Right lobe of liver (tissue), 4 donors: ENCODE results near the gene FGB.

Experiments used
- POLR2A ChIP-seq: fragments of 450-650 bp; IDR thresholded peaks from one replicate; pipeline ENCODE4 v1.6.1; 2017; ENCODE audit warnings: antibody characterized with exemption, mild to moderate bottlenecking
- TF ChIP-seq, protein P1 (sequence below), 4 donors: fragments of 200-600 bp in 3 of 4; fragments of 450-650 bp in 1 of 4; IDR thresholded peaks; one replicate each; pipeline versions ENCODE4 v1.5.1 to v1.8.0; 2016 to 2022; ENCODE audit warnings: antibody characterized with exemption in 4 of 4, mild to moderate bottlenecking in 2 of 4
- donor health status: DM: no; HTN: no; CAD: no.
- donor health status: DM: no; HTN: no; CAD: no.
- donor health status: DM: no; HTN: yes; CAD: no.

GRCh38 chr4:154574311-154574710, 11.5 kb downstream of the FGB start:
- TF ChIP-seq, protein P1, sequence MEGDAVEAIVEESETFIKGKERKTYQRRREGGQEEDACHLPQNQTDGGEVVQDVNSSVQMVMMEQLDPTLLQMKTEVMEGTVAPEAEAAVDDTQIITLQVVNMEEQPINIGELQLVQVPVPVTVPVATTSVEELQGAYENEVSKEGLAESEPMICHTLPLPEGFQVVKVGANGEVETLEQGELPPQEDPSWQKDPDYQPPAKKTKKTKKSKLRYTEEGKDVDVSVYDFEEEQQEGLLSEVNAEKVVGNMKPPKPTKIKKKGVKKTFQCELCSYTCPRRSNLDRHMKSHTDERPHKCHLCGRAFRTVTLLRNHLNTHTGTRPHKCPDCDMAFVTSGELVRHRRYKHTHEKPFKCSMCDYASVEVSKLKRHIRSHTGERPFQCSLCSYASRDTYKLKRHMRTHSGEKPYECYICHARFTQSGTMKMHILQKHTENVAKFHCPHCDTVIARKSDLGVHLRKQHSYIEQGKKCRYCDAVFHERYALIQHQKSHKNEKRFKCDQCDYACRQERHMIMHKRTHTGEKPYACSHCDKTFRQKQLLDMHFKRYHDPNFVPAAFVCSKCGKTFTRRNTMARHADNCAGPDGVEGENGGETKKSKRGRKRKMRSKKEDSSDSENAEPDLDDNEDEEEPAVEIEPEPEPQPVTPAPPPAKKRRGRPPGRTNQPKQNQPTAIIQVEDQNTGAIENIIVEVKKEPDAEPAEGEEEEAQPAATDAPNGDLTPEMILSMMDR (IDR thresholded peaks at IDR 0.05), result no peak
- no peak for TF ChIP-seq POLR2A
